K562 (cell line): ENCODE measurements around the gene MYL6B. TPM values are rescaled to one million over a fixed set of nuclear protein-coding genes. Genes with fewer than 3 reads are reported as not detected.

Experiments
- BHLHE40 ChIP-seq: IDR thresholded peaks from 2 replicates; pipeline ENCODE4 v1.6.1; 2011; ENCODE audit warnings: low read length, improper control_type of control experiment
- CEBPG ChIP-seq, 3 experiments: fragments of 200-800 bp in 1 of 3; sonication (Bioruptor generic) in 1 of 3; sonication (generic) in 1 of 3; formaldehyde crosslinking in 1 of 3; IDR thresholded peaks in 2 of 3; conservative IDR thresholded peaks in 1 of 3; 2 replicates each; pipeline versions ENCODE4 v1.6.1 to v1.8.0; 2016 to 2022; ENCODE audit warnings: missing compliant biosample characterization in 2 of 3, missing genetic modification characterization in 2 of 3, mild to moderate bottlenecking in 1 of 3, missing genetic modification reagents in 1 of 3
- CHD7 ChIP-seq: fragments of 200-600 bp; sonication (generic); IDR thresholded peaks from one replicate; pipeline ENCODE4 v1.6.1; 2012; ENCODE audit warnings: mild to moderate bottlenecking, low read depth, low read length, inconsistent platforms
- POLR2B ChIP-seq: fragments of 450-650 bp; IDR thresholded peaks from 2 replicates; pipeline ENCODE4 v1.6.1; 2018; ENCODE audit warnings: low read depth; ENCODE audit not compliant: partially characterized antibody
- RBM39 ChIP-seq: fragments of 200-400 bp; formaldehyde crosslinking; optimal IDR thresholded peaks from 2 replicates; pipeline ENCODE3; 2018; ENCODE audit warnings: low read depth, low read length
- SIN3B ChIP-seq: fragments of 450-650 bp; IDR thresholded peaks from 2 replicates; pipeline ENCODE4 v1.6.1; 2017; ENCODE audit warnings: low read depth, mild to moderate bottlenecking, moderate library complexity
- SMAD1 ChIP-seq: fragments of 150-350 bp; IDR thresholded peaks from 2 replicates; pipeline ENCODE4 v1.6.1; 2014; ENCODE audit warnings: low read length, low read depth; ENCODE audit not compliant: partially characterized antibody
- ZBTB1 ChIP-seq: sonication (generic); formaldehyde crosslinking; IDR thresholded peaks from 2 replicates; pipeline ENCODE4 v1.8.1; 2023; ENCODE audit warnings: missing genetic modification reagents, low read depth, mild to moderate bottlenecking, borderline replicate concordance
- ZKSCAN8 ChIP-seq: fragments of 200-800 bp; sonication (Bioruptor generic); IDR thresholded peaks from 2 replicates; pipeline ENCODE4 v1.6.1; 2016; ENCODE audit warnings: missing genetic modification characterization, missing compliant biosample characterization
- ZNF384 ChIP-seq: IDR thresholded peaks from 2 replicates; pipeline ENCODE4 v1.6.1; 2012; ENCODE audit warnings: low read depth, low read length, improper control_type of control experiment
- ZNF41 ChIP-seq: fragments of 250-450 bp; sonication (Bioruptor Pico); conservative IDR thresholded peaks from 2 replicates; pipeline ENCODE4 v1.4.0; 2020; ENCODE audit warnings: mild to moderate bottlenecking
- ZNF561 ChIP-seq: fragments of 450-650 bp; formaldehyde crosslinking; conservative IDR thresholded peaks from 2 replicates; pipeline ENCODE4 v1.4.0; 2020; ENCODE audit warnings: mild to moderate bottlenecking, moderate library complexity
- ZNF644 ChIP-seq: fragments of 200-800 bp; sonication (Bioruptor generic); IDR thresholded peaks from 2 replicates; pipeline ENCODE4 v1.6.1; 2016; ENCODE audit warnings: low read depth, missing genetic modification characterization, missing compliant biosample characterization
- ZNF717 ChIP-seq: fragments of 250-450 bp; sonication (Bioruptor Pico); IDR thresholded peaks from 2 replicates; pipeline ENCODE4 v1.5.0; 2021
- polyA plus RNA-seq, 8 experiments: library from polyadenylated mRNA; depleted of rRNA in 4 of 8; stranded (reverse) in 5 of 8; unstranded in 3 of 8; fragments of >200 nt; fragmentation: Nextera tagmentation in 2 of 8; fragmentation: Illumina TruSeq in 1 of 8; extraction: Ambion mirVana in 2 of 8; extraction: Trizol in 1 of 8; gene quantifications; 2 replicates each; pipeline versions ENCODE4 v1.2.1 to v1.2.3, GENCODE V29; 2011 to 2014; ENCODE audit warnings: inconsistent platforms in 1 of 8, missing spikeins in 1 of 8
- total RNA-seq, 7 experiments: library from RNA; depleted of rRNA in 6 of 7; stranded (reverse); fragments of >200 nt in 6 of 7; fragmentation: Illumina TruSeq in 2 of 7; extraction: Trizol in 2 of 7; gene quantifications; 2 replicates each; pipeline versions ENCODE4 v1.2.1 to v1.2.3, GENCODE V29; 2011 to 2021; ENCODE audit warnings: low replicate concordance in 1 of 7
- TF ChIP-seq, protein P1 (sequence below): fragments of 450-650 bp; formaldehyde crosslinking; conservative IDR thresholded peaks from 2 replicates; pipeline ENCODE4 v1.4.0; 2022; ENCODE audit warnings: mild to moderate bottlenecking, missing genetic modification characterization

The MYL6B gene
- total and polyA plus RNA-seq, 9 of the 15 experiments (the other 6 are each of a cell fraction or from before 2014, with no cell fraction given), result 42.8 to 77.3 (median 68.6) TPM

DNA sequence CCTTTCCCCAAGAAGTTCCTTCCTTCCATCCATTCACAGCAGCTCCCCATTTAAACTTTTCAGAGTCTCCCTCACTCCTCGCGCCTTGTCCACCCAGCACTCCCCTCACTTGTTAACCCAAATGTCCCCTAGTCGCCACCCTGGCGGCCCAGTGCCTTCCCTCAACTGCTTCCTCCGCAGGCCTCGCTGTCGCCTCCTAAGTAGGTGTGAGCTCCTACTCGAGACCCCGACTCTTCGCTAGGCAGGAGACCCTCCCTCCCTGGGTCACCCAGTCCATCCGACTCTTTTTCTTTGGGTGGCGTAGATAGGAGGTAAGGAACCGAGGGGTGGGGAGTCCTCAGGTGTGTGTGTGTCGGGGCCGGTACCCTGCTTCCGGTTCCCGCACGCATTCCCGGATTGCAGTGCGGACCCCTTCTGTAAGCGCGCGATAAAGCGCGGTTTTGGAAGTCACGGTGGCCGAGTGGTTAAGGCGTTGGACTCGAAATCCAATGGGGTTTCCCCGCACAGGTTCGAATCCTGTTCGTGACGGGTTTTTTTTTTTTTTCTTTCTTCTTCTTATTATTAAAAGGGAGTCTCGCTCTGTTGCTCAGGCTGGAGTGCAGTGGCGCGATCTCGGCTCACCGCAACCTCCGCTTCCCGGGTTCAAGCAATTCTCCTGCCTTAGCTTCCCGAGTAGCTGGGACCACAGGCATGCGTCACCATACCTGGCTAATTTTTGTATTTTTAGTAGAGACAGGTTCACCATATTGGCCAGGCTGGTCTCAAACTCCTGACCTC, 37.7 kb downstream of the MYL6B start (continued):
- TF ChIP-seq ZBTB1, result peak; percentile 51; the same call in 1 of the 2 replicates
- peak; percentile 9; the same call in 1 of the 2 replicates for TF ChIP-seq ZNF644
- no peak; the same call in 1 of the 2 replicates for TF ChIP-seq ZKSCAN8 (CRISPR knock-in tag)
- no peak for TF ChIP-seq CHD7
- TF ChIP-seq POLR2B, result peak; percentile 56
- no peak for TF ChIP-seq SMAD1
- no peak for TF ChIP-seq ZNF561 (CRISPR knock-in tag)
- TF ChIP-seq, protein P1, sequence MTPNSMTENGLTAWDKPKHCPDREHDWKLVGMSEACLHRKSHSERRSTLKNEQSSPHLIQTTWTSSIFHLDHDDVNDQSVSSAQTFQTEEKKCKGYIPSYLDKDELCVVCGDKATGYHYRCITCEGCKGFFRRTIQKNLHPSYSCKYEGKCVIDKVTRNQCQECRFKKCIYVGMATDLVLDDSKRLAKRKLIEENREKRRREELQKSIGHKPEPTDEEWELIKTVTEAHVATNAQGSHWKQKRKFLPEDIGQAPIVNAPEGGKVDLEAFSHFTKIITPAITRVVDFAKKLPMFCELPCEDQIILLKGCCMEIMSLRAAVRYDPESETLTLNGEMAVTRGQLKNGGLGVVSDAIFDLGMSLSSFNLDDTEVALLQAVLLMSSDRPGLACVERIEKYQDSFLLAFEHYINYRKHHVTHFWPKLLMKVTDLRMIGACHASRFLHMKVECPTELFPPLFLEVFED (CRISPR knock-in tag), result no peak
- TF ChIP-seq ZNF384, result peak; percentile 93
- no peak for TF ChIP-seq BHLHE40
- no peak for TF ChIP-seq ZNF717
- TF ChIP-seq SIN3B, result 0 out of 2 replicates have a peak, but pooled peaks have one; percentile 19
- TF ChIP-seq RBM39, result no peak
- TF ChIP-seq CEBPG (CRISPR knock-in tag; IDR thresholded peaks at IDR 0.05), result no peak
- TF ChIP-seq CEBPG (tag; conservative IDR thresholded peaks at IDR 0.05 in 1 of 2, IDR thresholded peaks at IDR 0.05 in 1 of 2), result no peak
- TF ChIP-seq ZNF41 (CRISPR knock-in tag), result no peak
